Choroid plexus epithelial cell (primary cell): ENCODE results near the gene HOXB4.

Experiments used
- DNase-seq: peaks from one replicate; pipeline ENCODE4 v3.0.0-alpha.2; 2010; ENCODE audit warnings: low read depth
- H3K4me3 ChIP-seq: 2 replicates; pipeline ENCODE4 v1.5.1; 2011; ENCODE audit warnings: low read depth, mild to moderate bottlenecking, control low read depth, low read length, moderate library complexity
- TF ChIP-seq, protein P1 (sequence below): conservative IDR thresholded peaks from 2 replicates; pipeline ENCODE4 v1.5.1; 2011; ENCODE audit warnings: low read depth, mild to moderate bottlenecking, control low read depth, inconsistent platforms, low read length, moderate library complexity

The HOXB4 gene

DNA sequence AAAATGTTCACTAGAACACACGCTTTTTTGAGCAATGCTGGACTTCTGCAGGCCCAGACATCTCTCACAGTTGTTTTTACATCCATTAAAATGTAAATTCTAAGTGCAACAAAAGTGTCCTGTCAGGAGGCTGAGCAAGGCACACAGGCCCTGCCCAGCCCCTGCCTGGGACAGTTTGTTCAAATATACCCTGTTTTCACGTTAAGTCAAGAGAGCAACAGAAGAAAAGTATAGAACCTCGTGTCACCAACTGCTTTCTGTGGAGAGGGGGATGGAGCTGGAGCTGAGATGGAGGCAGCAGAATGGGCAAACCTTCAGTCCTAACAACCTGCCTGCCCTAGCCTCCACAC is 28.9 kb downstream of the HOXB4 start:
- H3K4me3 ChIP-seq, result no peak overlapping the region
- DNase-seq, result no peak
- TF ChIP-seq, protein P1, sequence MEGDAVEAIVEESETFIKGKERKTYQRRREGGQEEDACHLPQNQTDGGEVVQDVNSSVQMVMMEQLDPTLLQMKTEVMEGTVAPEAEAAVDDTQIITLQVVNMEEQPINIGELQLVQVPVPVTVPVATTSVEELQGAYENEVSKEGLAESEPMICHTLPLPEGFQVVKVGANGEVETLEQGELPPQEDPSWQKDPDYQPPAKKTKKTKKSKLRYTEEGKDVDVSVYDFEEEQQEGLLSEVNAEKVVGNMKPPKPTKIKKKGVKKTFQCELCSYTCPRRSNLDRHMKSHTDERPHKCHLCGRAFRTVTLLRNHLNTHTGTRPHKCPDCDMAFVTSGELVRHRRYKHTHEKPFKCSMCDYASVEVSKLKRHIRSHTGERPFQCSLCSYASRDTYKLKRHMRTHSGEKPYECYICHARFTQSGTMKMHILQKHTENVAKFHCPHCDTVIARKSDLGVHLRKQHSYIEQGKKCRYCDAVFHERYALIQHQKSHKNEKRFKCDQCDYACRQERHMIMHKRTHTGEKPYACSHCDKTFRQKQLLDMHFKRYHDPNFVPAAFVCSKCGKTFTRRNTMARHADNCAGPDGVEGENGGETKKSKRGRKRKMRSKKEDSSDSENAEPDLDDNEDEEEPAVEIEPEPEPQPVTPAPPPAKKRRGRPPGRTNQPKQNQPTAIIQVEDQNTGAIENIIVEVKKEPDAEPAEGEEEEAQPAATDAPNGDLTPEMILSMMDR, result no peak

DNA sequence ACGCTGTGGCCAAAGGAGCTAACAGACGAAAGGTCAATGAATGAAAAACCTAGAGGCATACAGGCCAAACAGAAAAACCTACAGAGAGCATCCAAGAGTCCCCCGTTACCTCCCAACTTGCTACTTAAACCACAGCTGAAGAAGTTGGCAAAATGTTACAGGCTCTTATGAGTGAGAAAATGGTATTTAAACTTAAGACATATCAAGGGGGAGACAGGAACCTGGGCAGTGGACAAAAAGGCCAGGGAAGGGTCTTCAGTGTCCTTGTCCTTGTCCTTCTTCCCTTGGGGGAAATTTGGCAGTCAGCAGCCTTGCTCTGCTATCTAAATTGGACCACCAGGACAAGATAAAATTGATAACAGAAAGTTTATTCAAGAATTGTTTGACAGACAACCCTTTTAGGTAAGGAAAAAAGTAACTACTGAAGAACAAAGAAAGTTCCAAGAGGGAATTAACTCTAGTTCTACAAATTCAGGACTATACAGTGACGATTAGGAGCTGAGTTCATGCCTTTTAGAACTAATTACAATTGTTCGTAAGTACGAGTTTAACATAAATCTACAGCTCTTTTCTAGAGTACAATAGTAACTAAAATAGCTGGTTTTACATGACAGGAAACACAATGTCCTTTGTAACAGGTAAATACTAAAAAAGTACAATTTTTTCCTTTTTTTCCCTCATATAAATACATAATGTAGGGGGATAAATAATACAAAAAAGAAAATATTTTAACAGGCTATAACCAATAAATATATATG is 29.4 kb downstream of the HOXB4 start:
- TF ChIP-seq, protein P1, result no peak
- H3K4me3 ChIP-seq, result no peak overlapping the region
- no peak for DNase-seq

DNA sequence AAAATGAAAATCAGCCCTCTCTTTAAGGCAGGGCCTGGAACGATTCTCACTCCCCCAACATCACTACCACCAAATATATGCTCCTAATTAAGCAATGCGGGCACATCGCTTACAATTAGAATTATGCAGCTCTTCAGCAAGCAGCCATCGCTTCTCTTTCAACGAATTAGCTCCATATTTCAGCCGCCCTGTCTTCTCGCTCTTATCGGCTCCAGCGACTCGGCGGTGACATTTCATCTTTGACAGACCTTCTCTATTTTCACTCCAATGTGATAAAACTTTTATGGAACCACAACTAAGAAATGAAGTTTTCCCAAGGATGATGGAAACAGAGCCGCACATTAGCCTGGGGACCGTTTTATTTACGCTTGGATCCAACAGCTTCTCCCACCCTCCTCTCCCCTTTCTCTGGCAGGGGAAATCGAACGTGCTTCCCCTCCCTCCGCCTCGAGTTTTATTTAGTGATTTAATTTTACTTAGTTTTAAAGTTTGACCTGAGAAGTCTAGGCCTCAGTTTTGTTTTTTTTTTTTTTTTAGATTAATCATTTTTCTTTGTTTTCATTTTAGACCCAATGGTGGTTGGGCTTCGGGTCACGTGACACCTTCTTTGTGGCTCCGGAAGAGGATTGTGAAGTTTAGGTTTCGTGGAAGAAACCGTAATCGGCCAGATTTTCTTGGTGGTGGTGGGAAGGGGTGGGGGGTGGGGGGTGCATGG is 30.2 kb downstream of the HOXB4 start:
- DNase-seq, result no peak
- TF ChIP-seq, protein P1, result no peak
- H3K4me3 ChIP-seq, result no peak overlapping the region

DNA sequence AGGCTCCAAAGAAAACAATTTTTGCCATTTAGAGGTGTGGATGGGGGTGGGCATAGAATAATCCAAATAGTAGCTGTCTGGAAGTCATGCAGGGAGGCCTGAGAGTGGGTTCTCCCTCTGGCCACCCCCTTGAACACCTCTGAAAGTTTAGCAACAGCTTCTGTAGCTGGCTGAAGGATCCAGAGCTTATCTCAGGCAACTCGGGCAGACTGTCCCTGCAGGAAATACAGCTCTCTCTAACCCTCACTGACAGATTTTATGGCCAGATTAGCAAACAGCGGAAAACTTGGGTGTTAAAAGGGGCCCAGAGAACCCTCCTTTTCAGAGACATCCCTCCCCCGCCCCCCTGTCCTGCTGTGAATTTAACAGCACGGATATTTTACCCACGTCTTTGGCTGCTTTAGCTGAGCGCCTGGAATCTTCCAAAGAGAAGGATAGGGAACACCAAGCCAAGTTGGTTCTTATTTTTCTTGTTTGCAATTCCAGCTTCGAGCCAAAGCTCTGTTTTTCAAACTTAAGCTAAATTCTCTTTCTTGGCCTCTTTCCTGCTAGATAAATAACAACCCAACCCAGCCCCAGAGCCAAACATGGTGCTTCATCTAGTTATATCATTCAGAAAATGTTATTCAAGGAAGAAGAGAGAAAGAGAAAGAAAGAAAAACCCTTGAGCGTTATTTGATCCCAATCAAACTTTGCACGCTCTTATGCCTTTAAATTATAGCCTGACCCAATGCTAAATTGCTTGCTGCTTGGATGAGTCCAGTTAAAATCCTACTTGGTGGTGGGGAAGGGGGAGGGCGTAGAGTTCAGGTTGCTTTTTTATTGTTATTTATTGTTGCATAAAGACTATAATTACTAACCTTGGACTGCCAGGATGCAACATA is 31.0 kb downstream of the HOXB4 start:
- H3K4me3 ChIP-seq, result no peak overlapping the region
- no peak for DNase-seq
- TF ChIP-seq, protein P1, result no peak

DNA sequence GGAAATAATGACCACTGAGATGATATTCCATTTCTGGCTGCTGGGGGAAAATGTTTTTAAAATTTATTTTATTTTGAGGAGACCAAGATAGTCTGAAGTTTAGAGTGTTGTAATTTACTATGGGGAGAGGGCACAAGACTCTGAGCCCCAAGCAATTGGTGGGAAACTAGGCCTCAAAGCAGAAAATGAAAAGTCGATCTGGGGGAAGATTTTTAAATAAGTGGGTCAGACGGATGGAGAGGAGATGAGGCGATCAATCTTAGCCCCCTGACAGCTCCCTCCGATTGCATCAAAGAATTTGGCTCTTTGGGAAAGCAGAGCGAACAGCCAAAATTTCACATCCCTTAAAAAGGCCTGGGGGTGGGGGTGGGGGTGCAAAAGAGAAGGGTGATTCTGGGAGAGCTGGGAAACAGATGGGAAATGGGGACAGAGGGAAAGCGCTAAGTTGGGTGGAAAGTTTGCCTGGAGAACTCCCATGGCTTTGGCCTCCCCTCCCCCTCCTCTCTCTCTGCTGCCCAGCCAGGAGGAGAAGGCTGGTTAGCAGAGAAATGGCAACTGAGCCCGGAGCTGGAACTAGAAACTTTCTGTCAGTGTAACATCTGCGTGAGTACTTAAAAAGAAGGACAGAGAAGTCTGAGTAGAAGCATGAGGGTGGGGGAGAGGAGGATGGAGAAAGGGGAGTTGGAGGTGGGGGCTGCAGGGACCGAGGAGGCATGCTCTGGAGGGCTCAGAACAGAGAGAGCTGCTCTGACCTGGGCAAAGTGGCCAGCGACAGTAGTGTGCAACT is 31.8 kb downstream of the HOXB4 start:
- TF ChIP-seq, protein P1, result no peak
- DNase-seq, result no peak
- H3K4me3 ChIP-seq, result no peak overlapping the region

DNA sequence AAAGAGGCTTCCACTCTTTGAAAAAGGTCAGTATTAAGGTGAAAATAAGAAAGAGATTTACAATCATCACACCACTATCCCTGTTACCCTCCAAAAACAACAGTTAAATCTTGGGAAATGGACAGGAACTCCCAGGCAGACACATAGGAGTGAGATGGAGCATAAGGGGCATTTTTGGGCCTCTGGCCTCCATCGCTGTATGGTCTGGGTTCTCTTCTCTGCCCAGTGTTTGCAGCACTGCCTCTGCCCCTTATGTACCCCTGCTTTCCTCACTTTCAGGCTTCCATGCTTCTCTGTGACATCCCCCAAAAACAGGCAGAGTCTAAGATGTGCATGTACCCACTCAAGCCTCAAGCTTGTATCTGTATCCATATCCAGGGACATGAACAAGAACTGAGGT is 32.6 kb downstream of the HOXB4 start:
- TF ChIP-seq, protein P1, result no peak
- no peak overlapping the region for H3K4me3 ChIP-seq
- DNase-seq, result no peak
